Body of pancreas (tissue), 4 donors: Measurements from ENCODE around the gene YOD1. TPM values are rescaled to one million over a fixed set of nuclear protein-coding genes. Genes with fewer than 3 reads are reported as not detected.
A peak's percentile ranks its signal among the peaks of the same experiment; 100 is the strongest.

Experiments
- ATAC-seq: fragments of 150-250 bp; one replicate; pipeline ENCODE4 v1.9.1; 2016
- DNase-seq, 4 donors: peaks; one replicate each; pipeline ENCODE4 v3.0.0-alpha.2; 2019
- H3K27ac ChIP-seq, 4 donors: fragments of 200-600 bp; sonication (generic); 1 replicate in 3 of 4; 2 replicates in 1 of 4; pipeline versions ENCODE4 v1.5.1 to v1.6.1; 2016 to 2019; ENCODE audit warnings: mild to moderate bottlenecking in 1 of 4, mixed read lengths in 1 of 4, moderate library complexity in 1 of 4
- H3K27me3 ChIP-seq, 2 donors: fragments of 200-600 bp; sonication (generic); one replicate each; pipeline ENCODE4 v1.6.0; 2016; ENCODE audit warnings: mild to moderate bottlenecking in 1 of 2
- H3K36me3 ChIP-seq, 2 donors: fragments of 200-600 bp; sonication (generic); replicated peaks in 1 of 2; 2 replicates each; pipeline ENCODE4 v1.5.1; 2016; ENCODE audit warnings: low read depth in 2 of 2; ENCODE audit not compliant: insufficient read depth in 1 of 2
- H3K4me1 ChIP-seq: fragments of 200-600 bp; sonication (generic); one replicate; pipeline ENCODE4 v1.6.0; 2016
- H3K4me3 ChIP-seq, 2 donors: fragments of 200-600 bp; sonication (generic); 1 replicate in 1 of 2; 2 replicates in 1 of 2; pipeline ENCODE4 v1.5.1; 2016 to 2019
- H3K9me3 ChIP-seq, 3 donors: fragments of 200-600 bp; sonication (generic); 1 replicate in 2 of 3; 2 replicates in 1 of 3; pipeline ENCODE4 v1.5.1; 2016
- CTCF ChIP-seq, 7 experiments: fragments of 450-650 bp in 4 of 7; fragments of 200-600 bp in 3 of 7; sonication (generic) in 3 of 7; IDR thresholded peaks; one replicate each; pipeline ENCODE4 v1.5.1; 2016 to 2019; ENCODE audit warnings: antibody characterized with exemption in 7 of 7
- POLR2A ChIP-seq, 3 donors: fragments of 450-650 bp; IDR thresholded peaks; one replicate each; pipeline ENCODE4 v1.6.1; 2016; ENCODE audit warnings: antibody characterized with exemption in 3 of 3, mild to moderate bottlenecking in 2 of 3
- WGBS, 2 donors: methylation state at CpG; one replicate each; pipeline ENCODE4 v1.1.5; 2017; 5-methylcytosine and 5-hydroxymethylcytosine counted together
- intact Hi-C: fragments of 100-400 bp; cut with DNase I; formaldehyde crosslinking; loops from one replicate; pipeline ENCODE4 v1.15.1; 2023
- total RNA-seq, 2 donors: library from RNA; depleted of rRNA; stranded (reverse); fragments of >200 nt; gene quantifications; one replicate each; pipeline ENCODE4 v1.1.0, GENCODE V29; 2016

The YOD1 gene
- total RNA-seq, 2 donors from 2014 or later: 5.4 to 5.9 TPM

- TF ChIP-seq POLR2A (IDR thresholded peaks at IDR 0.05): no peak
- no peak for TF ChIP-seq CTCF (IDR thresholded peaks at IDR 0.05)
- ATAC-seq: no peak
- intact Hi-C loops: no loop called here
- 59 to 71% methylated on average over 2 of the region's 2 CpGs for WGBS, 2 donors
- peak overlapping the region in 1 of 4 donors; percentile 95 for H3K27ac ChIP-seq
- no peaks in the 10 kb centered on the region for H3K27me3 ChIP-seq
- peaks cover 27% of the 10 kb centered on the region for H3K4me1 ChIP-seq
- no peaks in the 10 kb centered on the region for H3K9me3 ChIP-seq
- no peak overlapping the region for H3K4me3 ChIP-seq
- no peaks in the 10 kb centered on the region for H3K36me3 ChIP-seq
- no peak for DNase-seq
Observed at GRCh38 chr1:207054491-207054890, 3.5 kb upstream of the YOD1 start.

- H3K9me3 ChIP-seq: no peaks in the 10 kb centered on the region
- no peaks in the 10 kb centered on the region for H3K36me3 ChIP-seq
- 0 to 1% methylated on average over 34 to 56 of the region's 56 CpGs for WGBS, 2 donors
- intact Hi-C loops: no loop called here
- TF ChIP-seq POLR2A (IDR thresholded peaks at IDR 0.05) (peak; percentile 95 to 98 (median 97)), CTCF (IDR thresholded peaks at IDR 0.05) (peak in 5 of 7 experiments; percentile 23 to 65 (median 53))
- peaks cover 41% of the 10 kb centered on the region for H3K4me1 ChIP-seq
- H3K27ac ChIP-seq: peak within 1 kb of the TSS; percentile 93 to 98 (median 96)
- ATAC-seq (peak; percentile 93), DNase-seq (peak; percentile 100)
- H3K27me3 ChIP-seq: no peaks in the 10 kb centered on the region
- peak within 1 kb of the TSS; percentile 14 to 55 for H3K4me3 ChIP-seq
Observed at GRCh38 chr1:207052911-207053769, 2.1 kb upstream of the YOD1 start, which contains the start of gene PFKFB2. Gene PFKFB2, plus strand, starts transcription at chr1:207053275. Its CDS starts 1,443 bp downstream, at chr1:207054718.

- no peaks in the 10 kb centered on the region for H3K9me3 ChIP-seq
- peak overlapping the region; percentile 90 to 98 (median 94) for H3K27ac ChIP-seq
- WGBS, 2 donors: 0 to 1% methylated on average over 12 to 47 of the region's 47 CpGs
- peaks cover 60% of the 10 kb centered on the region for H3K4me1 ChIP-seq
- DNase-seq (peak; percentile 95 to 96 (median 95)), ATAC-seq (peak; percentile 63)
- no peaks in the 10 kb centered on the region for H3K27me3 ChIP-seq
- TF ChIP-seq CTCF (IDR thresholded peaks at IDR 0.05) (no peak), POLR2A (IDR thresholded peaks at IDR 0.05) (peak in 2 of 3 donors; percentile 61 to 64)
- intact Hi-C loops: no loop called here
- H3K4me3 ChIP-seq: peak overlapping the region; percentile 75 to 93
- H3K36me3 ChIP-seq: no peaks in the 10 kb centered on the region
Observed at GRCh38 chr1:207050480-207051190, 373 bp downstream of the YOD1 start.

- peaks cover 60% of the 10 kb centered on the region for H3K4me1 ChIP-seq
- intact Hi-C loops: no loop called here
- no peak for ATAC-seq
Observed at GRCh38 chr1:207049974-207050391, 1.0 kb downstream of the YOD1 start.

More at GRCh38 chr1:207049974-207050391, 1.0 kb downstream of the YOD1 start:
- WGBS, 2 donors: 0% methylated on average over 6 of the region's 6 CpGs
- Histone ChIP-seq H3K27me3 (no peaks in the 10 kb centered on the region), H3K9me3 (no peaks in the 10 kb centered on the region), H3K36me3 (no peaks in the 10 kb centered on the region), H3K4me3 (peak overlapping the region; percentile 75 to 93), H3K27ac (peak overlapping the region; percentile 90 to 98 (median 94))
- DNase-seq: peak; percentile 57 to 71 (median 64)
- TF ChIP-seq POLR2A (IDR thresholded peaks at IDR 0.05) (no peak), CTCF (IDR thresholded peaks at IDR 0.05) (peak; percentile 48 to 80 (median 68))
